DMS53 treated with DMSO at 0.1 percent for 48 hours (cell line): ENCODE results near the gene SIGLEC12.

Experiments used
- DNase-seq: peaks from one replicate; lab custom pipeline; 2025; ENCODE audit not compliant: unreplicated experiment; lab: John Stamatoyannopoulos, UW

The SIGLEC12 gene

GRCh38 chr19:51501594-51502263 lies at the start of gene SIGLEC12:
SIGLEC12 (minus strand) TSS chr19:51501800; CDS start chr19:51501733, 67 bp downstream.
- no peak for DNase-seq

GRCh38 chr19:51550848-51551672 lies 49.5 kb upstream of the SIGLEC12 start:
- no peak for DNase-seq

GRCh38 chr19:51549533-51550324 lies 48.1 kb upstream of the SIGLEC12 start:
- no peak for DNase-seq

GRCh38 chr19:51548891-51549305 lies 47.3 kb upstream of the SIGLEC12 start:
- no peak for DNase-seq

GRCh38 chr19:51548213-51548651 lies 46.6 kb upstream of the SIGLEC12 start:
- no peak for DNase-seq

- no peak for DNase-seq
Measured at GRCh38 chr19:51547397-51548212, 46.0 kb upstream of the SIGLEC12 start.

GRCh38 chr19:51546650-51547396 lies 45.2 kb upstream of the SIGLEC12 start:
- no peak for DNase-seq

GRCh38 chr19:51546107-51546649 lies 44.6 kb upstream of the SIGLEC12 start:
- no peak for DNase-seq

GRCh38 chr19:51544038-51544437 lies 42.4 kb upstream of the SIGLEC12 start:
- DNase-seq, result no peak

GRCh38 chr19:51542699-51543098 lies 41.1 kb upstream of the SIGLEC12 start:
- DNase-seq, result no peak

- no peak for DNase-seq
Measured at GRCh38 chr19:51541458-51542357, 40.1 kb upstream of the SIGLEC12 start.

GRCh38 chr19:51539821-51540366 lies 38.3 kb upstream of the SIGLEC12 start:
- DNase-seq, result no peak

GRCh38 chr19:51535535-51535934 lies 33.9 kb upstream of the SIGLEC12 start:
- DNase-seq, result no peak

- no peak for DNase-seq
Measured at GRCh38 chr19:51531349-51532315, 30.0 kb upstream of the SIGLEC12 start, which contains the start of gene SIGLEC6. SIGLEC6 (minus strand) TSS chr19:51531670; CDS start chr19:51531648, 22 bp downstream.

GRCh38 chr19:51530616-51531015 lies 29.0 kb upstream of the SIGLEC12 start:
- DNase-seq, result no peak

- no peak for DNase-seq
Measured at GRCh38 chr19:51529301-51529700, 27.7 kb upstream of the SIGLEC12 start.

GRCh38 chr19:51525651-51526050 lies 24.1 kb upstream of the SIGLEC12 start:
- no peak for DNase-seq
